HEK293 (cell line): ENCODE results near the gene ZBED4.

Experiments
- CTCF ChIA-PET: fragments of 350-600 bp; formaldehyde crosslinking; extraction: SDS; loops from one replicate; lab custom pipeline; 2021; ENCODE audit warnings: antibody characterized with exemption; lab: Yijun Ruan, JAX
- POLR2A ChIA-PET: fragments of 300-600 bp; formaldehyde crosslinking; extraction: SDS; loops from one replicate; lab custom pipeline; 2020; ENCODE audit warnings: antibody characterized with exemption, inconsistent platforms; lab: Yijun Ruan, JAX
- H3K27ac ChIP-seq: fragments of 200-500 bp; sonication (Bioruptor generic); 2 replicates; pipeline ENCODE4 v1.5.1; 2014; ENCODE audit warnings: low read depth, low read length, control low read depth, inconsistent platforms; ENCODE audit errors: extremely low read depth
- H3K36me3 ChIP-seq, 2 experiments: fragments of 200-500 bp in 1 of 2; sonication (Bioruptor generic) in 1 of 2; 1 replicate in 1 of 2; 2 replicates in 1 of 2; pipeline ENCODE4 v1.5.1; 2014 to 2017; ENCODE audit warnings: inconsistent platforms in 2 of 2, low read length in 2 of 2; ENCODE audit not compliant: control insufficient read depth in 2 of 2, insufficient read depth in 1 of 2
- H3K4me1 ChIP-seq: fragments of 200-500 bp; sonication (Bioruptor generic); 2 replicates; pipeline ENCODE4 v1.5.1; 2014; ENCODE audit warnings: mild to moderate bottlenecking, low read length, inconsistent platforms; ENCODE audit not compliant: control insufficient read depth, insufficient read depth
- H3K4me3 ChIP-seq: 2 replicates; pipeline ENCODE4 v1.5.1; 2011; ENCODE audit warnings: low read depth, mild to moderate bottlenecking, control low read depth, low read length, moderate library complexity
- H3K9me3 ChIP-seq: fragments of 200-500 bp; sonication (Bioruptor generic); 2 replicates; pipeline ENCODE4 v1.5.1; 2014; ENCODE audit warnings: low read depth, low read length, inconsistent platforms; ENCODE audit not compliant: control insufficient read depth, insufficient read depth
- BCL11A ChIP-seq: fragments of 450-650 bp; formaldehyde crosslinking; IDR thresholded peaks from 2 replicates; pipeline ENCODE4 v1.5.1; 2016; ENCODE audit warnings: low read depth, missing biosample characterization, missing genetic modification characterization
- FEZF1 ChIP-seq: fragments of 450-650 bp; formaldehyde crosslinking; IDR thresholded peaks from 2 replicates; pipeline ENCODE4 v1.5.1; 2016; ENCODE audit warnings: missing biosample characterization, missing genetic modification characterization
- GLIS2 ChIP-seq: fragments of 450-650 bp; formaldehyde crosslinking; IDR thresholded peaks from 2 replicates; pipeline ENCODE4 v1.5.1; 2016; ENCODE audit warnings: missing biosample characterization, missing genetic modification characterization
- IKZF3 ChIP-seq: fragments of 450-650 bp; IDR thresholded peaks from 2 replicates; pipeline ENCODE4 v1.5.0; 2018; ENCODE audit warnings: missing biosample characterization, mild to moderate bottlenecking, missing genetic modification characterization, moderate library complexity
- KLF1 ChIP-seq: fragments of 450-650 bp; formaldehyde crosslinking; IDR thresholded peaks from 2 replicates; pipeline ENCODE4 v1.5.1; 2016; ENCODE audit warnings: missing biosample characterization, missing genetic modification characterization
- RBAK ChIP-seq: fragments of 450-650 bp; formaldehyde crosslinking; IDR thresholded peaks from 2 replicates; pipeline ENCODE4 v1.5.1; 2016; ENCODE audit warnings: missing biosample characterization, missing genetic modification characterization
- SALL2 ChIP-seq: fragments of 450-650 bp; formaldehyde crosslinking; IDR thresholded peaks from 2 replicates; pipeline ENCODE4 v1.5.0; 2017; ENCODE audit warnings: missing biosample characterization, mild to moderate bottlenecking, missing genetic modification characterization, borderline replicate concordance
- SCRT1 ChIP-seq: fragments of 450-650 bp; formaldehyde crosslinking; IDR thresholded peaks from 2 replicates; pipeline ENCODE4 v1.5.1; 2016; ENCODE audit warnings: missing biosample characterization, missing genetic modification characterization, borderline replicate concordance
- WT1 ChIP-seq: fragments of 450-650 bp; formaldehyde crosslinking; IDR thresholded peaks from 2 replicates; pipeline ENCODE4 v1.5.1; 2016; ENCODE audit warnings: missing biosample characterization, missing genetic modification characterization
- ZBTB8A ChIP-seq: fragments of 450-650 bp; formaldehyde crosslinking; IDR thresholded peaks from 2 replicates; pipeline ENCODE4 v1.5.1; 2016; ENCODE audit warnings: missing biosample characterization, missing genetic modification characterization
- ZFHX2 ChIP-seq: fragments of 450-650 bp; formaldehyde crosslinking; conservative IDR thresholded peaks from 2 replicates; pipeline ENCODE4 v1.5.1; 2016; ENCODE audit warnings: missing biosample characterization, missing genetic modification characterization
- ZNF132 ChIP-seq: fragments of 450-650 bp; formaldehyde crosslinking; IDR thresholded peaks from 2 replicates; pipeline ENCODE4 v1.5.1; 2017; ENCODE audit warnings: missing biosample characterization, missing genetic modification characterization, borderline replicate concordance
- ZNF175 ChIP-seq: fragments of 450-650 bp; formaldehyde crosslinking; IDR thresholded peaks from 2 replicates; pipeline ENCODE4 v1.5.1; 2016; ENCODE audit warnings: missing biosample characterization, missing genetic modification characterization
- ZNF19 ChIP-seq: fragments of 450-650 bp; formaldehyde crosslinking; IDR thresholded peaks from 2 replicates; pipeline ENCODE4; 2016; ENCODE audit warnings: missing biosample characterization, missing genetic modification characterization, low read depth
- ZNF335 ChIP-seq: fragments of 450-650 bp; formaldehyde crosslinking; conservative IDR thresholded peaks from 2 replicates; pipeline ENCODE4 v1.5.1; 2016; ENCODE audit warnings: missing biosample characterization, missing genetic modification characterization
- ZNF354C ChIP-seq: fragments of 450-650 bp; formaldehyde crosslinking; IDR thresholded peaks from 2 replicates; pipeline ENCODE4 v1.5.1; 2016; ENCODE audit warnings: missing biosample characterization, missing genetic modification characterization, low read depth, borderline replicate concordance
- ZNF549 ChIP-seq: fragments of 450-650 bp; IDR thresholded peaks from 2 replicates; pipeline ENCODE4 v1.5.1; 2018; ENCODE audit warnings: missing biosample characterization, missing genetic modification characterization, mild to moderate bottlenecking, inconsistent platforms, moderate library complexity
- ZNF558 ChIP-seq: fragments of 450-650 bp; formaldehyde crosslinking; IDR thresholded peaks from 2 replicates; pipeline ENCODE4 v1.5.1; 2016; ENCODE audit warnings: missing biosample characterization, missing genetic modification characterization
- ZNF571 ChIP-seq: fragments of 450-650 bp; formaldehyde crosslinking; IDR thresholded peaks from 2 replicates; pipeline ENCODE4 v1.5.0; 2017; ENCODE audit warnings: missing biosample characterization, missing genetic modification characterization
- ZNF660 ChIP-seq: fragments of 450-650 bp; IDR thresholded peaks from 2 replicates; pipeline ENCODE4 v1.5.1; 2018; ENCODE audit warnings: missing biosample characterization, mild to moderate bottlenecking, missing genetic modification characterization
- ZNF777 ChIP-seq: fragments of 450-650 bp; formaldehyde crosslinking; IDR thresholded peaks from 2 replicates; pipeline ENCODE4 v1.5.1; 2017; ENCODE audit warnings: missing biosample characterization, missing genetic modification characterization, borderline replicate concordance
- ZSCAN16 ChIP-seq: fragments of 450-650 bp; formaldehyde crosslinking; IDR thresholded peaks from 2 replicates; pipeline ENCODE4 v1.5.1; 2016; ENCODE audit warnings: missing biosample characterization, missing genetic modification characterization
- TF ChIP-seq, protein P1 (sequence below): fragments of 450-650 bp; IDR thresholded peaks from 2 replicates; pipeline ENCODE4 v1.5.1; 2018; ENCODE audit warnings: missing biosample characterization, missing genetic modification characterization
- TF ChIP-seq, protein P2 (sequence below): fragments of 450-650 bp; formaldehyde crosslinking; optimal IDR thresholded peaks from 2 replicates; pipeline ENCODE3; 2016; ENCODE audit warnings: missing biosample characterization, mild to moderate bottlenecking, missing genetic modification characterization
- TF ChIP-seq, protein P3 (sequence below): fragments of 450-650 bp; formaldehyde crosslinking; IDR thresholded peaks from 2 replicates; pipeline ENCODE4; 2016; ENCODE audit warnings: missing biosample characterization, missing genetic modification characterization

Gene ZBED4

GRCh38 chr22:49848690-49849160 is 4.9 kb upstream of the ZBED4 start:
- Histone ChIP-seq H3K4me3 (peak overlapping the region; percentile 36), H3K36me3 (no peaks in the 10 kb centered on the region), H3K9me3 (no peaks in the 10 kb centered on the region)
- POLR2A ChIA-PET, result no interaction called here
- no peak for TF ChIP-seq ZNF175 (tag by site-specific recombination)
- TF ChIP-seq ZSCAN16 (tag by site-specific recombination), result no peak
- TF ChIP-seq ZNF660 (tag by site-specific recombination), result no peak
- TF ChIP-seq, protein P1, sequence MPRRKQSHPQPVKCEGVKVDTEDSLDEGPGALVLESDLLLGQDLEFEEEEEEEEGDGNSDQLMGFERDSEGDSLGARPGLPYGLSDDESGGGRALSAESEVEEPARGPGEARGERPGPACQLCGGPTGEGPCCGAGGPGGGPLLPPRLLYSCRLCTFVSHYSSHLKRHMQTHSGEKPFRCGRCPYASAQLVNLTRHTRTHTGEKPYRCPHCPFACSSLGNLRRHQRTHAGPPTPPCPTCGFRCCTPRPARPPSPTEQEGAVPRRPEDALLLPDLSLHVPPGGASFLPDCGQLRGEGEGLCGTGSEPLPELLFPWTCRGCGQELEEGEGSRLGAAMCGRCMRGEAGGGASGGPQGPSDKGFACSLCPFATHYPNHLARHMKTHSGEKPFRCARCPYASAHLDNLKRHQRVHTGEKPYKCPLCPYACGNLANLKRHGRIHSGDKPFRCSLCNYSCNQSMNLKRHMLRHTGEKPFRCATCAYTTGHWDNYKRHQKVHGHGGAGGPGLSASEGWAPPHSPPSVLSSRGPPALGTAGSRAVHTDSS (tag by site-specific recombination), result no peak
- TF ChIP-seq RBAK (tag by site-specific recombination), result no peak
- 0 out of 2 replicates have a peak, but pooled peaks have one; percentile 11 for TF ChIP-seq ZFHX2 (tag by site-specific recombination)
- no peak for TF ChIP-seq ZNF777
- TF ChIP-seq, all 188 proteins: peak for 1
- H3K4me1 ChIP-seq, result no peaks in the 10 kb centered on the region
- CTCF ChIA-PET, result interaction anchor here (0.9 kb wide), 1 partner anchor 12 kb away, joined by 3 read pairs; no protein-coding TSS in a partner anchor
- no peak overlapping the region for H3K27ac ChIP-seq

GRCh38 chr22:49849161-49850020 is 4.3 kb upstream of the ZBED4 start:
- Histone ChIP-seq H3K27ac (no peak overlapping the region), H3K4me1 (no peaks in the 10 kb centered on the region), H3K36me3 (no peaks in the 10 kb centered on the region), H3K9me3 (no peaks in the 10 kb centered on the region), H3K4me3 (peak overlapping the region; percentile 28)
- POLR2A ChIA-PET, result no interaction called here
- TF ChIP-seq SALL2 (no peak), ZBTB8A (tag by site-specific recombination) (0 out of 2 replicates have a peak, but pooled peaks have one; percentile 35), KLF1 (tag by site-specific recombination) (peak; percentile 69), SCRT1 (tag by site-specific recombination) (no peak), ZNF558 (no peak), ZNF335 (tag by site-specific recombination) (peak; percentile 50), ZNF549 (no peak)
- TF ChIP-seq, protein P2, sequence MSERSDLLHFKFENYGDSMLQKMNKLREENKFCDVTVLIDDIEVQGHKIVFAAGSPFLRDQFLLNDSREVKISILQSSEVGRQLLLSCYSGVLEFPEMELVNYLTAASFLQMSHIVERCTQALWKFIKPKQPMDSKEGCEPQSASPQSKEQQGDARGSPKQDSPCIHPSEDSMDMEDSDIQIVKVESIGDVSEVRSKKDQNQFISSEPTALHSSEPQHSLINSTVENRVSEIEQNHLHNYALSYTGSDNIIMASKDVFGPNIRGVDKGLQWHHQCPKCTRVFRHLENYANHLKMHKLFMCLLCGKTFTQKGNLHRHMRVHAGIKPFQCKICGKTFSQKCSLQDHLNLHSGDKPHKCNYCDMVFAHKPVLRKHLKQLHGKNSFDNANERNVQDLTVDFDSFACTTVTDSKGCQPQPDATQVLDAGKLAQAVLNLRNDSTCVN (tag by site-specific recombination), result peak; percentile 23
- CTCF ChIA-PET, result no interaction called here

- H3K9me3 ChIP-seq, result no peaks in the 10 kb centered on the region
- POLR2A ChIA-PET, result no interaction called here
- no peak overlapping the region for H3K27ac ChIP-seq
- CTCF ChIA-PET, result no interaction called here
- H3K4me3 ChIP-seq, result no peak overlapping the region
- H3K4me1 ChIP-seq, result peaks cover 6% of the 10 kb centered on the region
- H3K36me3 ChIP-seq, result no peaks in the 10 kb centered on the region
- TF ChIP-seq GLIS2 (no peak), FEZF1 (tag by site-specific recombination) (no peak), ZNF571 (tag by site-specific recombination) (no peak), ZNF19 (tag by site-specific recombination) (no peak), WT1 (tag by site-specific recombination) (no peak), ZNF354C (tag by site-specific recombination) (no peak), BCL11A (tag by site-specific recombination) (no peak), ZNF132 (tag by site-specific recombination) (no peak), ZNF549 (no peak), IKZF3 (tag by site-specific recombination) (no peak)
- TF ChIP-seq, protein P3, sequence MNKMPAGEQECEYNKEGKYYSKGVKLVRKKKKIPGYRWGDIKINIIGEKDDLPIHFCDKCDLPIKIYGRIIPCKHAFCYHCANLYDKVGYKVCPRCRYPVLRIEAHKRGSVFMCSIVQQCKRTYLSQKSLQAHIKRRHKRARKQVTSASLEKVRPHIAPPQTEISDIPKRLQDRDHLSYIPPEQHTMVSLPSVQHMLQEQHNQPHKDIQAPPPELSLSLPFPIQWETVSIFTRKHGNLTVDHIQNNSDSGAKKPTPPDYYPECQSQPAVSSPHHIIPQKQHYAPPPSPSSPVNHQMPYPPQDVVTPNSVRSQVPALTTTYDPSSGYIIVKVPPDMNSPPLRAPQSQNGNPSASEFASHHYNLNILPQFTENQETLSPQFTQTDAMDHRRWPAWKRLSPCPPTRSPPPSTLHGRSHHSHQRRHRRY (tag by site-specific recombination), result no peak
Observed at GRCh38 chr22:49850021-49850911, 3.4 kb upstream of the ZBED4 start.
